C4-2B (cell line): ENCODE results near the gene SYCE1.

Experiments used
- ZFX ChIP-seq: fragments of 450-650 bp; IDR thresholded peaks from 2 replicates; pipeline ENCODE4 v1.6.1; 2017
- TF ChIP-seq, protein P1 (sequence below): fragments of 450-650 bp; conservative IDR thresholded peaks from 2 replicates; pipeline ENCODE4 v1.5.1; 2017; ENCODE audit warnings: mild to moderate bottlenecking

DNA sequence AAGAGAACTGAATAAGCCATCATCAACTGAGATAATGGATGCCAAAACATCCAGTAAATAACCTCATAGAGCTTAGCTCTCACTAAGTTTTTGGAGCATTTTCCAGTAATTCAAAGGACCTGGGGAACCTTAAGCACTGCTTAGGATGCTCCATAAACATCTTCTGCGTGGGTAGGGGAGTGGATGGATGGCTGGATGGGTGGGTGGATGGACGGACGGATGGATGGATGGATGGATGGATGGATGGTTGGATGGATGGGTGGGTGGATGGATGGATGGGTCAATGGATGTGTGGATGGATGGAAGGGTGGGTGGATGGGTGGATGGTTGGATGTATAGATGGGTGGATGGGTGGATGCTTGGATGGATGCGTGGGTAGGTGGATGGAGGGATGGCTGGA, 29.2 kb downstream of the SYCE1 start:
- TF ChIP-seq, protein P1, sequence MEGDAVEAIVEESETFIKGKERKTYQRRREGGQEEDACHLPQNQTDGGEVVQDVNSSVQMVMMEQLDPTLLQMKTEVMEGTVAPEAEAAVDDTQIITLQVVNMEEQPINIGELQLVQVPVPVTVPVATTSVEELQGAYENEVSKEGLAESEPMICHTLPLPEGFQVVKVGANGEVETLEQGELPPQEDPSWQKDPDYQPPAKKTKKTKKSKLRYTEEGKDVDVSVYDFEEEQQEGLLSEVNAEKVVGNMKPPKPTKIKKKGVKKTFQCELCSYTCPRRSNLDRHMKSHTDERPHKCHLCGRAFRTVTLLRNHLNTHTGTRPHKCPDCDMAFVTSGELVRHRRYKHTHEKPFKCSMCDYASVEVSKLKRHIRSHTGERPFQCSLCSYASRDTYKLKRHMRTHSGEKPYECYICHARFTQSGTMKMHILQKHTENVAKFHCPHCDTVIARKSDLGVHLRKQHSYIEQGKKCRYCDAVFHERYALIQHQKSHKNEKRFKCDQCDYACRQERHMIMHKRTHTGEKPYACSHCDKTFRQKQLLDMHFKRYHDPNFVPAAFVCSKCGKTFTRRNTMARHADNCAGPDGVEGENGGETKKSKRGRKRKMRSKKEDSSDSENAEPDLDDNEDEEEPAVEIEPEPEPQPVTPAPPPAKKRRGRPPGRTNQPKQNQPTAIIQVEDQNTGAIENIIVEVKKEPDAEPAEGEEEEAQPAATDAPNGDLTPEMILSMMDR: no peak
- TF ChIP-seq ZFX: no peak
